Osteocyte (in vitro differentiated cells): ENCODE measurements around the gene PHACTR4. TPM values are rescaled to one million over a fixed set of nuclear protein-coding genes. Genes with fewer than 3 reads are reported as not detected.
"Not testable (repeated sequence)": the region's sequence is repeated elsewhere in the genome, so short reads cannot be mapped to it uniquely, and the experiment has no call there.

ENCODE experiments used
- DNase-seq: peaks from one replicate; pipeline ENCODE4 v3.0.0; 2021; ENCODE audit warnings: mixed read lengths; ENCODE audit not compliant: unreplicated experiment; ENCODE audit errors: extremely low spot score
- H3K27ac Mint-ChIP-seq: one replicate; pipeline ENCODE4 v1.8.0; 2021; ENCODE audit warnings: mild to moderate bottlenecking, mixed read lengths; ENCODE audit not compliant: unreplicated experiment
- H3K27me3 Mint-ChIP-seq: one replicate; pipeline ENCODE4 v1.8.0; 2021; ENCODE audit warnings: mixed read lengths; ENCODE audit not compliant: unreplicated experiment
- H3K36me3 Mint-ChIP-seq: one replicate; pipeline ENCODE4 v1.8.0; 2021; ENCODE audit warnings: mixed read lengths; ENCODE audit not compliant: unreplicated experiment
- H3K4me1 Mint-ChIP-seq: one replicate; pipeline ENCODE4 v1.8.0; 2021; ENCODE audit warnings: mixed read lengths; ENCODE audit not compliant: unreplicated experiment
- H3K4me3 Mint-ChIP-seq: one replicate; pipeline ENCODE4 v1.8.0; 2021; ENCODE audit warnings: mild to moderate bottlenecking, moderate library complexity, mixed read lengths; ENCODE audit not compliant: unreplicated experiment
- H3K9me3 Mint-ChIP-seq: one replicate; pipeline ENCODE4 v1.8.0; 2021; ENCODE audit warnings: mixed read lengths; ENCODE audit not compliant: unreplicated experiment
- total RNA-seq: library from RNA; stranded (reverse); gene quantifications from 2 replicates; pipeline ENCODE4 v1.2.1, GENCODE V29; 2021
- TF ChIP-seq, protein P1 (sequence below): fragments of 200-600 bp; sonication (generic); IDR thresholded peaks from 2 replicates; pipeline ENCODE4 v1.5.0; 2021; ENCODE audit warnings: antibody characterized with exemption, mild to moderate bottlenecking, moderate library complexity

Gene PHACTR4
- total RNA-seq, 1 donor from 2014 or later = 56.0 TPM

DNA sequence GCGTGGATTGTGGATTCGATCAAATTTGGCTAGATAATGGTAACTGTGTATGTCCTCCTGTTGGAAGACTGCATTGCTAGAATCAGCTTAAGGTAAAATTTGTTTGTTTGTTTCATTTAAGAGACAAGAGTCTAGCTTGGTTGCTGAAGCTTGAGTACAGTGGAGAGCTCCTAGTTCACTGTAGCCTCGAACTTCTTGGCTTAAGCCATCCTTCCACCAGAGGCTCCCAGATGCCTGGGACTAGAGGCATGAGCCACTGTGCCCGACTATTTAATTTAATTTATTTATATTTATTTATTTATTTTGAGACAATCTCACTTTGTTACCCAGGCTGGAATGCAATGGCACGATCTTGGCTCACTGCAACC lies 1.5 kb downstream of the PHACTR4 start:
- H3K27me3 Mint-ChIP-seq = peaks cover 3% of the 10 kb centered on the region
- H3K27ac Mint-ChIP-seq = peak overlapping the region; percentile 89
- DNase-seq = no peak
- TF ChIP-seq, protein P1, sequence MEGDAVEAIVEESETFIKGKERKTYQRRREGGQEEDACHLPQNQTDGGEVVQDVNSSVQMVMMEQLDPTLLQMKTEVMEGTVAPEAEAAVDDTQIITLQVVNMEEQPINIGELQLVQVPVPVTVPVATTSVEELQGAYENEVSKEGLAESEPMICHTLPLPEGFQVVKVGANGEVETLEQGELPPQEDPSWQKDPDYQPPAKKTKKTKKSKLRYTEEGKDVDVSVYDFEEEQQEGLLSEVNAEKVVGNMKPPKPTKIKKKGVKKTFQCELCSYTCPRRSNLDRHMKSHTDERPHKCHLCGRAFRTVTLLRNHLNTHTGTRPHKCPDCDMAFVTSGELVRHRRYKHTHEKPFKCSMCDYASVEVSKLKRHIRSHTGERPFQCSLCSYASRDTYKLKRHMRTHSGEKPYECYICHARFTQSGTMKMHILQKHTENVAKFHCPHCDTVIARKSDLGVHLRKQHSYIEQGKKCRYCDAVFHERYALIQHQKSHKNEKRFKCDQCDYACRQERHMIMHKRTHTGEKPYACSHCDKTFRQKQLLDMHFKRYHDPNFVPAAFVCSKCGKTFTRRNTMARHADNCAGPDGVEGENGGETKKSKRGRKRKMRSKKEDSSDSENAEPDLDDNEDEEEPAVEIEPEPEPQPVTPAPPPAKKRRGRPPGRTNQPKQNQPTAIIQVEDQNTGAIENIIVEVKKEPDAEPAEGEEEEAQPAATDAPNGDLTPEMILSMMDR = no peak
- H3K9me3 Mint-ChIP-seq = no peaks in the 10 kb centered on the region
- no peaks in the 10 kb centered on the region for H3K36me3 Mint-ChIP-seq
- H3K4me3 Mint-ChIP-seq = peak overlapping the region; percentile 93
- H3K4me1 Mint-ChIP-seq = peaks cover 37% of the 10 kb centered on the region

DNA sequence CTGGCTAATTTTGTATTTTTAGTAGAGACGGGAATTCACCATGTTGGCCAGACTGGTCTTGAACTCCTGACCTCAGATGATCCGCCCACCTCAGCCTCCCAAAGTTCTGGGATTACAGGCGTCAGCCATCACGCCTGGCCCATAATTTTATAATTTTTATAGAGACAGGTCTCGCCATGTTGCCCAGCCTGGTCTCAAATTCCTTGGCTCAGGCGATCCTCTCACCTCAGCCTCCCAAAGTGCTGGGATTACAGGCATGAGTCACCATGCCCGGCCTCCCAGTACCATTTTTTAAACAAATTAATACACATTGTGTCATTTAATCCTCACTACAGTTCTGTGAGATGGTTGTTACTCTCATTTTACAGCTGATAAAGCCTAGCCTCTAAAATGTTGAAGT lies 3.9 kb downstream of the PHACTR4 start:
- H3K27me3 Mint-ChIP-seq, H3K9me3 Mint-ChIP-seq, H3K4me3 Mint-ChIP-seq, DNase-seq, H3K36me3 Mint-ChIP-seq: not testable (repeated sequence)
- Mint-ChIP-seq H3K27ac (peak overlapping the region; percentile 71), H3K4me1 (peaks cover 45% of the 10 kb centered on the region)

DNA sequence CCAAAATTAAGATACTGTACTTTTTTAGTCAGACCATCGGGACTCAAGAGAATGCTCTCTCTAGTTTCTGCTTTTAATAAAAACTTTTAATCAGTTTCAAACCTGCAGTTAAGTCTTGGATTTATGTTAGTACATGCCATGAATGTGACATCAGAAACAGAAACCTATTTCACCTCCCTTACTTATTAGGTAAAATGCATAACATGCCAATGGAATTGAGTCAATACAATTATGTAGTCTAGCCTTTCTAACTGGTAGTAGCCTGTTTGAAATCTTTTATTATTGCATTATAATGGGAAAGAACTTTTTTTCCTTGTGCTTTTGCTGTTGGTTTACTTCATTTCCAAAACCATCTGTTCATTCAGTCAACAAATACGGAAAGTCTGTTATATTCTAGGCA lies 4.8 kb downstream of the PHACTR4 start:
- no peaks in the 10 kb centered on the region for H3K9me3 Mint-ChIP-seq
- TF ChIP-seq, protein P1 = no peak
- peaks cover 2% of the 10 kb centered on the region for H3K36me3 Mint-ChIP-seq
- peak overlapping the region; percentile 71 for H3K27ac Mint-ChIP-seq
- no peak overlapping the region for H3K4me3 Mint-ChIP-seq
- DNase-seq = no peak
- peaks cover 43% of the 10 kb centered on the region for H3K4me1 Mint-ChIP-seq
- no peaks in the 10 kb centered on the region for H3K27me3 Mint-ChIP-seq

DNA sequence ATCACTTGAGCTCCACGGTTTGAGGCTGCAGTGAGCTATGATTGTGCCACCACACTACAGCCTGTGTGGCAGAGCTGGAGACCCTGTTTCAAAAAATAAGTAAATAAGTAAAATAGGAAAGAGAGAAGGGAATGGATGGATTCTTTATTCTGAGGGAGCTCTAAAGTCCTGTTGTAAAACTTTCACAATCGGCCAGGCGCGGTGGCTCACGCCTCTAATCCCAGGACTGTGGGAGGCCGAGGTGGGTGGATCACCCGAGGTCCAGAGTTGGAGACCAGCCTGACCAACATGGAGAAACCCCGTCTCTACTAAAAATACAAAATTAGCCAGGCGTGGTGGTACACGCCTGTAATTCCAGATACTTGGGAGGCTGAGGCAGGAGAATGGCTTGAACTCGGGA lies 6.1 kb downstream of the PHACTR4 start:
- H3K36me3 Mint-ChIP-seq, H3K4me3 Mint-ChIP-seq, H3K9me3 Mint-ChIP-seq, DNase-seq, H3K27me3 Mint-ChIP-seq: not testable (repeated sequence)
- peak overlapping the region; percentile 74 for H3K27ac Mint-ChIP-seq
- H3K4me1 Mint-ChIP-seq = peaks cover 42% of the 10 kb centered on the region

DNA sequence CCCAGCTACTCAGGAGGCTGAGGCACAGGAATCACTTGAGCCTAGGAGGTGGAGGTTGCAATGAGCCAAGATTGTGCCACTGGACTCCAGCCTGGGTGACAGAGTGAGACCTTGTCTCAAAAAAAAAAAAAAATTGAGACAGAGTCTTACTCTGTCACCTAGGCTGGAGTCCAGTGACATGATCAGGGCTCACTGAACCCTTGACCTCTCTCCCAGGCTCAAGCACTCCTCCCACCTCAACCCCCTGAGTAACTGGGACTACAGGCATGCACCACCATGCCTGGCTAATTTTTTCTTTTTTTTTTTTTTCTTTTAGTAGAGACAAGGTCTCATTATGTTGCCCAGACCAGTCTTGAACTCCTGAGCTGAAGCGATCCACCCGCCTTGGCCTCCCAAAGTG lies 6.7 kb downstream of the PHACTR4 start:
- H3K27ac Mint-ChIP-seq = peak overlapping the region; percentile 31
- H3K4me3 Mint-ChIP-seq, H3K36me3 Mint-ChIP-seq, H3K9me3 Mint-ChIP-seq, H3K27me3 Mint-ChIP-seq, DNase-seq: not testable (repeated sequence)
- H3K4me1 Mint-ChIP-seq = peaks cover 38% of the 10 kb centered on the region

DNA sequence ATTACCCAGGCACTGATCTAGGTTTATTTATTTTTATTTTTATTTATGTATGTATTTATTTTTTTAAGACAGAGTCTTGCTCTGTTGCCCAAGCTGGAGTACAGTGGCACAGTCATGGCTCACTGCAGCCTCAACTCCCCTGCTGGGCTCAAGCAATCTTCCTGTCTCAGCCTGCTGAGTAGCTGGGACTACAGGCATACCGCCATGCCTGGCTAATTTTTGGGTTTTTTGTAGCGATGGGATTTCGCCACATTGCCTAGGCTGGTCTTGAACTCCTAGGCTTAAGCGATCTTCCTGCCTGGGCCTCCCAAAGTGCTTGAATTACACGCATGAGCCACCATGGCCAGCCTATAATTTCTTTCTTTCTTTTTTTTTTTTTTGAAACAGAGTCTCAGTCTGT lies 9.4 kb downstream of the PHACTR4 start:
- peaks cover 7% of the 10 kb centered on the region for H3K36me3 Mint-ChIP-seq
- TF ChIP-seq, protein P1 = no peak
- H3K4me1 Mint-ChIP-seq = peaks cover 28% of the 10 kb centered on the region
- H3K27me3 Mint-ChIP-seq = no peaks in the 10 kb centered on the region
- H3K9me3 Mint-ChIP-seq = peaks cover 8% of the 10 kb centered on the region
- no peak overlapping the region for H3K4me3 Mint-ChIP-seq
- no peak for DNase-seq
- H3K27ac Mint-ChIP-seq = no peak overlapping the region

DNA sequence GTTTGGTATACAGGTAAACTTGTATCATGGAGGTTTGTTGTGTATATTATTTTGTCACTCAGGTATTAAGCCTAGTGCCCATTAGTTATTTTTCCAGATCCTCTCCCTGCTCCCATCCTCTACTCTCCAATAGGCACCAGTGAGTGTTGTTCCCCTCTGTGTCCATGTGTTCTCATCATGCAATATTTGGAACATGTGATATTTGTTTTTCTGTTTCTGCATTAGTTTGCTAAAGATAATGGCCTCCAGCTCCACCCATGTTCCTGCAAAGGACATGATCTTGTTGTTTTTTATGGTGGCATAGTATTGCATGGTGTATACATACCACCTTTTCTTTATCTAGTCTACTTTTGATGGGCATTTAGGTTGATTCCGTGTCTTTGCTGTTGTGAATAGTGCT lies 10.9 kb downstream of the PHACTR4 start:
- DNase-seq = no peak
- Mint-ChIP-seq H3K27ac (no peak overlapping the region), H3K27me3 (no peaks in the 10 kb centered on the region), H3K4me1 (peaks cover 16% of the 10 kb centered on the region), H3K36me3 (peaks cover 8% of the 10 kb centered on the region), H3K4me3 (no peak overlapping the region), H3K9me3 (peaks cover 14% of the 10 kb centered on the region)
- TF ChIP-seq, protein P1 = no peak

DNA sequence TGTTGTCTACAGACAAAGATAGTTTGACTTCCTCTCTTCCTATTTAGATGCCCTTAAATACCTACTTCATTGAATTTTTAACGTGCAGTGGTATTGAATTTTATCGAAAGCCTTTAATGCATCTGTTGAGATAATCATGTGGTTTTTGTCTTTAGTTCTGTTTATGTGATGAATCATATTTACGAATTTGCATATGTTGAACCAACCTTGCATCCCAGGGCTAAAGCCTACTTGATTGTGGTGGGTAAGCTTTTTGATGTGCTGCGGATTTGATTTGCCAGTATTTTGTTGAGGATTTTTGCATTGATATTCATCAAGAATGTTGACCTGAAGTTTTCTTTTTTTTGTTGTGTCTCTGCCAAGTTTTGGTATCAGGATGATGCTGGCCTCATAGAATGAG lies 14.2 kb downstream of the PHACTR4 start:
- H3K9me3 Mint-ChIP-seq = peaks cover 14% of the 10 kb centered on the region
- H3K4me1 Mint-ChIP-seq = not testable (repeated sequence)

More for the DNA sequence above, 14.2 kb downstream of the PHACTR4 start:
- not testable (repeated sequence) for H3K4me3 Mint-ChIP-seq, H3K27ac Mint-ChIP-seq, H3K36me3 Mint-ChIP-seq, H3K27me3 Mint-ChIP-seq, DNase-seq
